HK-2 (cell line): ENCODE measurements around the gene GKN2.
"Not testable (repeated sequence)": the region's sequence is repeated elsewhere in the genome, so short reads cannot be mapped to it uniquely, and the experiment has no call there.

Experiments used
- DNase-seq: peaks from one replicate; pipeline ENCODE4 v3.0.0-alpha.2; 2018; ENCODE audit not compliant: unreplicated experiment

GKN2 gene

DNA sequence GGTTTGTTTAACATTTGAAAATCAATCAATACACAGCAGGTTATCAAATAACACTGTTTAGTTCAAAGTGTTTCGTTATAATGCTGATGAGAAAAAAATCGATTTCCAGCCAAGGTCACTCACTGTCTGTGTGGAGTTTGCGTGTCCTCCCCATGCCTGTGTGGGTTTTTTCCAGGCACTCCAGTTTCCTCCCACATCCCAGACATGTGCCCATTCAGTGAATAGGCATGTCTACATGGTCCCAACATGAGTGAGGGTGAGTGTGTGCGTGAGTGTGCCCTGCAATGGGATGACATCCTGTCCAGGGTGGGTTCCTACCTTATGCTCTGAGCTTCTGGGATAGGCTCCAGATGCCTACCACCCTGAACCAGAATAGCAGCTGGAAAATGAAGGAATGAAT lies 8.7 kb upstream of the GKN2 start:
- DNase-seq: no peak

DNA sequence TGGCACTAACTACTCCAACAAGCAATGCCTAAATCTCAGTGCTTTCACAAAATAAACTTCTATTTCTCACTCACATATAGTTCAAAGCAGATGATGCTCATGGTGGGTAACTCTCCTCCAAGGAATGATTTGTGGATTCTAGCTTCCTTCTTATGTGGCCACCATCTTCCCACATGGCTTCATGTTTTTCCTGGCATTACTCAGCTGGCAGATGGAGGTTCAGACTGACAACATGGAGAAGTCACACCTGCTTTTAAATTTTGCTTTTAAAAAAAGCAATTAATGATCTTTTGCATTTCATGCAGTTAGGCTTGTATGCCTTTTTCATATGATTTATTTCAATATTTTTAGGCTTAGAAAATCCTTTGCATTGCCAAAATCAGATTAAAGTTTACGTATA lies 6.3 kb upstream of the GKN2 start:
- DNase-seq: no peak

DNA sequence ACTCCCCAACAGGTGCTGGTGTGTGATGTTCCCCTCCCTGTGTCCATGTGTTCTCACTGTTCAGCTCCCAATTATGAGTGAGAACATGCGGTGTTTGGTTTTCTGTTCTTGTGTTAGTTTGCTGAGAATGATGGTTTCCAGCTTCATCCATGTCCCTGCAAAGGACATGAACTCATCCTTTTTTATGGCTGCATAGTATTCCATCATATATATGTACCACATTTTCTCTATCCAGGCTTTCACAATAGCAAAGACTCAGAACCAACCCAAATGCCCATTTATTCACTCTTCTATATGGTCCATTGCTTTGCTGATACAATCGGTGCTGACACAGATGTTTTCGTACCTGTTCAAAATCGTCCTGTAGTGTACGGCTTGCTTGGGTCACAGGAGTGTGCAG lies 2.7 kb upstream of the GKN2 start:
- not testable (repeated sequence) for DNase-seq

DNA sequence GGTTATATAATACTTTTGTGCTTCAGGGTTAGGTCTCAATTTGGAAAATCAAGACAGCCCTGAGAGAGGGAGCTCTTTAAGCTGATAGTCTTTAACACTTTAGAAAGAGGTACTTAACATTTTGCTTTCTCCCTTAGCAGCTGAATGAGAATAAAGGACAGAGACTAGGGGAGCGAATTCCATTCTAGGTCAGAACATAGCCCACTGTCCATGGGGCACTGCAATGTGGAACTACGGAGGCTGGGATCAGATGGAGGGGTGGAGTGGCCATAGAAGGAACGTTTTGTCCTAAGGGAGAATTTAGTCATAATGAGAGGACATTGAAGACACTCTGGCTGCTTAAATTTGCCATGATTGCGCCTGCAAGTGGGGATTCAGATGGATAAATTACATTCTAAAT lies 794 bp downstream of the GKN2 start:
- DNase-seq: no peak

DNA sequence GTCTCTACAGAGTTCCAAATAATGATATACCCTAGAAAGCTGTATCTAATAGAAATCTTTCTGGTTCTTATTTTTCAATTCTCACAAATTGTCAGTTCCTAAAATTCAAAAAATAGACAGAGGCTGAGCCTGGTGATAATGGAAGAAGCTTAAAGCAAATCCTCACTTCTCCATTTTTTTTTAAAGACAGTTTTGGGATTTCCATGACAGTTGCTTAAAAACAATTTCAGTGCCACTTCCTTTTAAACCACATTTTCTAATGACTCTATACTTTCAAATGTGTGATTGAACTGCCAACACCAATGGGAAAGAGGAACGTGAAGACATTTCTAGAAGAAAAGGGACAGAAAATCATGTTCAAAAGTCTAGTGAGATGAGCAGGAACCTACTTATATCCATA lies 4.0 kb downstream of the GKN2 start:
- no peak for DNase-seq

DNA sequence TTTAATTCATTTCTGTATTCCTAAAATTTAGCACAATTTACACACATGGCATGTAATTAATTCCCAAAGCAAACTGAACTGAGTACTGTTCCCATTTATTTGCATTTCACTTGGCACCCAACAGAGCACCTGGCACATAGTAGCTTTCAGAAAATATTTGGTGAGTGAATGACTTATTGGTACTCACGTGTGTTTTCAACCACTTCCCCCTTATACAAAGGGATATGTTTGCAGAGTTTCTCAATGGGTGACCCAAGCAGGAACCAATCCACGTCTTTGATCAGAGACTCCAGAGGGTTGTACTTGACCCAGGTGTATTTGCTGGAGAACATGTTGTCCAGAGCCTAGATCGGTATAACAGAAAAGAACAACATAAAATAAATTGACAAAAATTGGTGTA lies 6.6 kb downstream of the GKN2 start:
- DNase-seq: no peak

DNA sequence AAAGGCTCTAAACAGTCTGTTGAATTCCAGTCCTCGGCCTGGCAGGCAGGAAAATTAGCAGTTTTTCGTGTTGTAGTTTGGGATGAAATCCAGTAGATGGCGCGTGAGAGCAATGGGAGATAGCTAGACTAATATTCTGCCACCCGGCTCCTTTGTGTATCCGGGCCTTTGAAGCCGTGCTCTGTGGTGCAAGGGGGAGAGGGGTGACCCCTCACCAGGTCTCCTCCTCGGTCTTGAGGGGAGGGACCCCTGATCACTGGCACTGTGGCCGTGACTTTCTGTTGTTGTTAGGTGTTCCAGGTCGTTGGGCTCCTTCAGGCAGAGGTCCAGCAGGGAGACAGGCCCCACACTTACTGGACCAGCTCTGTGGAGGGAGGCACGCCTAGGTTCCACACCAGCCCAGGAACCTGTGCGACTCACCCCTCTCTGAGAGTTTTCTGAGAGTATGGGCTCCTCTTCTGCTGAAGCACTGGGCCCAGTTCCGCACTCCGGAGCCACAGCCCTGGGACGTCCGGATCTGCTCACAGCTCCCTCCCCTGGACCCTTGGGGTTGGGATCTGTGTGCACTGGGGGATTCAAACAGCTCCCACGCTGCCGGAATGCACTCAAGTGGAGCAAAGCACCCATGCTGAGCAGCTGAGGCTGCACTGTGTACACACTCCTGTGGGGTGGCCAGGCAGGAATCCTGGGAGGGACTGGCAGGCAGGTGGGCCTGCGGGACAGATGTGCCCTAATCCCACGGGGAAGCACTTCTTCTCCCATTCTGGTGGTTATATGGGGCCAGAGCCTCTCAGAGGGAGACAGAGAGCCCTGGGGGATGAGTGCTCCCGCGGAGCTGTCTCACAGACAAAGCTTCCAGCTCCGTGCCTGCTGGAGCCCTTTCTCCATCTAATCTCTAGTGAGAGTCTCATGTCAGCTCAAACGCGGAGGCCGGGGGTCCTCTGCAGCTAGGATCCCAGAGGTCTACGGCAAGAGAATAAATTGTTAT lies 8.8 kb downstream of the GKN2 start:
- peak; percentile 77 for DNase-seq

DNA sequence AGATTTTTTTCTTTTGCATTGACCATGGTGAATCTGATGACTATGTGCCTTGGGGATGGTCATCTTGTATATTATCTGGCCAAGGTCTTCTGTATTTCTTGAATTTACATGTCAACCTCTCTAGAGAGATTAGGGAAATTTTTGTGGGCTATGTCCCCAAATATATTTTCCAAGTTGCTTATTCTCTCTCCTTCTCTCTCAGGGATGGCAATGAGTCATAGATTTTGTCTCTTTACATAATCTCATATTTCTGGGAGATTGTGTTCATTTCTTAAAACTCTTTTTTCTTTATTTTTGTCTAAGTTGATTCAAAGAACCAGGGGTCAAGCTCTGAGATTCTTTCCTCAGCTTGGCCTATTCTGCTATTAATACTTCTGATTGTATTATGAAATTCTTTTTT lies 9.9 kb downstream of the GKN2 start:
- DNase-seq: no peak

DNA sequence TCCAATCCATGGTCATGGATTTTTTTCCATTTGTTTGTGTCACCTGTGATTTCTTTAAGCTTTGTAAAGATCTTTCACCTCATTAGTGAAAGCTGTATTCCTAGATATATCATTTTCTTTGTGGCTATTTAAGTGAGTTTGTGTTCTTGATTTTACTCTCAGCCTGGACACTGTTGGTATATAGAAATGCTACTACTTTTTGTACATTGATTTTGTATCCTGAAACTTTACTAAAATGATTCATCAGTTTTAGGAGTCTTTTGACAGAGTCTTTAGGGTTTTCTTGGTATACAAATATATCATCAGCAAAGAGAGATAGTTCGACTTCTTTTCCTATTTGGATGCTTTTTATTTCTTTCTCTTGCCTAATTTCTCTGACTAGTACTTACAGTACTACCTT lies 12.3 kb downstream of the GKN2 start:
- no peak for DNase-seq

DNA sequence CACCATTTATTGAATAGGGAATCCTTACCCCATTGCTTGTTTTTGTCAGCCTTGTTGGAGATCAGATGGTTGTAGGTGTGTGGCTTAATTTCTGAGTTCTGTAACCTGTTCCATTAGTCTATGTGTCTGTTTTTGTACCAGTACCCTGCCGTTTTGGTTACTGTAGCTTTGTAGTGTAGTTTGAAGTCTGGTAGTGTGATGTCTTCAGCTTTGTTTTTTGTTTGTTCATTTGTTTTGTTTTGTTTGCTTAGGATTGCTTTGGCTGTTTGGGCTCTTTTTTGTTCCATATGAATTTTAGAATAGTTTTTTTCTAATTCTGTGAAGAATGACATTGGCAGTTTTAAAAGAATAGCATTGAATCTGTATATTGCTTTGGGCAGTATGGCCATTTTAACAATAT lies 12.7 kb downstream of the GKN2 start:
- no peak for DNase-seq

DNA sequence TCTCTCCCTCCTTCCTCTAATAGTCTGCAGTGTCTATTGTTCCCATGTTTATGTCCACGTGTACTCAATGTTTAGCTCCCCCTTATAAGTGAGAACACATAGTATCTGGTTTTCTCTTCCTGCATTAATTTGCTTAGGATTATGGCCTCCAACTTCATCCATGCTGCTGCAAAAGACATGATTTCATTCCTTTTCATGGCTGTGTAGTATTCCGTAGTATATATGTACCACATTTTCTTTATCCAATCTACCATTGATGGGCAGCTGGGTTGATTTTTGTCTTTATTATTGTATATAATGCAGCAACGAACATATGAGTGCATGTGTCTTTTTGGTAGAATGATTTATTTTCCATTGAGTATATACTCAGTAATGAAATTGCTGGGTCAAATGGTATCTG lies 13.8 kb downstream of the GKN2 start:
- no peak for DNase-seq

DNA sequence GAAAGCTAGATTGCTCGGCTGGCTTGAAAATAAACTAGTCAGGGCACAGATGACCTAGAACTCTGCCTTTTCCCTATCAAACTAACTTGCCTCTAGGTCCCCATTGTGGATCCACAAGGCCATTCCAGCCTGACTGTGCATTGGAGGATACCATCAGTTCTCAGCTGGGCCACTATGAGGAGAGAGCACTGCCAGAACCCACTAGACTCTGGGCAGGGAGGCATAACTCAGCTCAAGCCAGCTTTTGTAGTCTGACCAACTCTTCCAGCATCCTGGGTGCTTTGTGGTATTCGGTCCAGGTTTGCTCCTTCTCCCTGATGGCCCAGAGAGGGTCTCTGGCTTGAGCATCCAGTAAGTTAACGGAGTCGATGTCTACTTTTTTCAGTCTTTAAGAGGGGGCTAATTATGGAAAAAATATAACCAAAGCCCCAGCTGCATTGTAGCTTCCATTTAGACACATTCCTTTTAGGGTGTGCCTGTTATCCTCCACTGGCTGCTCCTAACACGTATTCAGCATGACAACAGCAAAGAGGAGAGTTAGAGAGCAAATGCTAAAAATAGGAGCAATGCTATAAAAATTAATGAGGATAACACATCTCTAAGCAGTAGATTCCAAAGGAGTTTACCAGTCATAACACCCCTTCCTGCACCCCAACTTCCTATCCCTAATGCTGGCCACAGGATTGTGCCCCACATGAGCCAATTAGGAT lies 15.2 kb downstream of the GKN2 start:
- no peak for DNase-seq

DNA sequence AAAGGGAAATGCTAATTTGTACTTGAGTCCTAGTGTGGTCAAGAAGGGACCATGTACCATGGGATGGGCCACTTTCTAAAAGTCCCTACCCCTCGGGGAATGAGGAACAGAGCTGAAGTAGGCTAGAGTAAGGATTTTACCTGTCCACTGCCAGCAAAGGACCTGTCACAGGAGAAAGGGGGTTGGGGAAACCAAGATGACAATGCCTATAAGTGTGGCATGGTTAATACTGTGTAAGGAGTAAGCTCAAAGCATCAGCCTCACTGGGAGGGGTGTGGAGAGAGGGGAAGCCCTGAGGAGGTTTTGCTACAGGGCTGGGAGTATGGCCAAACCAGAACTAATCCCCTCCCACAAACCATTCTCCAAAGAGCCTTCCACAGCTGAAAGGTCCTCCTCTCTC lies 15.8 kb downstream of the GKN2 start:
- no peak for DNase-seq

DNA sequence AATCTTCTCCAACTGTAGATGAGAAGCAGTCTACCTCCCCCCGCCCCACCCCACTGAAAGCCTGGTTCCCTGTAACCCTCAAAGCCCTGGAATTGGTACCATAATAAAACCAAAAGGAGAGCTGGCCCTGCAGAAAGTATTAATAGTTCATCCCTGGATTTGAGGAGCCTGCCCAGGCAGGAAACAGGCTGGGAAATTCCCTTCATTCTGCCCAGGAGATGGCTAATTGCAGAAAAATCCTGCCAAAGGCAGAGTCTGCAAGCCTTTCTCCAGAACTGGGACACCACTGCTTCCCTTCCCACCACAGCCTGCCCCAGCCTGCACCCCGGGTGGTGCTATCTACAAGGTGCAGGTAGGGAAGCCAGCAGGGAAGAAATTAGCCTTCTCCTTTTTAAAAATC lies 16.3 kb downstream of the GKN2 start:
- peak; percentile 47 for DNase-seq

DNA sequence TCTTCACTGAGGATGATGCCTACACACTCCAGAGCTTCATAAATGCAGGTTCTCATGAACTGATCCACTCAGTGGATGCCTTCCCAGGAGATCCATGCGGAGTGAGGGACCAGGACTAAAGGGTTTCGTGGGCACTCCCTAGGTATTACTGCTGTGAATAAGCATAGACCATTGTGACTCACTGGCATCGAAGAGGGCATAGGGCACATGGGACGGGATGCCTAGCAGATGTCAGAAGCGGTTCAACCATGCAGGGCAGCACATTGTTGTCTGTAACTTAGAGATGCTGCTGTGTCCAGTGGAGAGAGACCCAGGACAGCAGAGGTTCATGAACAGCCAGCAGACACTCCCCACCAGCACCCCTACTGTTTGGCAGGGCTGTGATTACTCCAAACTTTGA lies 17.2 kb downstream of the GKN2 start:
- DNase-seq: no peak

DNA sequence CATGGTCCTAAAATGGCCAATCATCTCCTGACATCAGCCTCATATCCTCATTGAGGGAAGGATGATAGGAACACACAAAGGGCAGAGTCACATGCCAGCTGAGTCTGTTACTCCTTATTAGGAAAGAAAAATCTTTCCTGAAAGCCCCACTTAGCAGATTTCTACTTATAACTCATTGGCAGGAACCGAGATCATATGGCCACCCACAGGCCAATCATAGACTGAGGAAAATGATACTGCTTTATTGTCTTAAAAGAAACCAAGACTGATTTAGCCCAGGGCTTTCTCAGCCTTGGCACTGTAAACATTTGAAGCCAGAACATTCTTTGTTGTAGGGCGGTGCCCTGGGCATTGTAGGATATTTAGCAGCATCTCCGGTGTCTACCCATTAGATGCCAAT lies 18.7 kb downstream of the GKN2 start:
- DNase-seq: no peak

DNA sequence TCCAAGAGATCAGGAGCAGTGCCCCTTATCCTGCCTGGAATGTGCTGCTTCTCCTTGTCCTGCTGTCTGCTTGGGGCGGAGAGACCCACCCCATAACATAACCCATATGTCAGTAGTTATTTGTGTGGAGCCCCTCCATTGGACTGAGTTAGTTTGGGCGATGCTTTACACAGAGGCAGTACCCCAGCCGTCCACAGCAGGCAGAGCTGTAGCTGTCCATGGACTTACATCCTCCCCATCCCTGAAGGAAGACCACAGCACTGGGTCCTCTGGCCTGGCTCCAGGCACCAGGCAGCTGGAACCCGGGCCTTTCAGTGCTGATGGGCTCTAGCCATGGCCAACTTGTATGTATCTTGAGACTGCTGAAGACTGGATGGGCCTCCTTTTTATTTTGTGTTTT lies 20.3 kb downstream of the GKN2 start:
- no peak for DNase-seq

DNA sequence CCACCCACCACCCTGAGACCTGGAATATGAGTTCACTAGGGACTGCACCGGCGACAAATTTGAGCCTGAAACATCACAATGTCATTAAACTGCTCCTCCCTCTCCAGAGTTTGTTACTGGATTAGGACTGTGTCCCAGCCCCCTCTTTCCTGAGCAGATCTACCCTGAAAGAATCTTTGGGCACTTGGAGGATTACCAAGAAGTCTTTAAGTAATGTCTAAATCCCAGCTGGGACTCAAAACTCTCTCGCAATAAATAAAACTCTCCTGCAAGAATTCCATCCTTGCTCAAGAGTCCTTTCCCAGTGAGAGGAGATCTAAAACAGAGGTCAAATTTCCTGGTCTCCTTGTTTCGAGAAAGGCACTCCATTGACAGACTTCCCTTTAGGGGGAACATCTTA lies 20.9 kb downstream of the GKN2 start:
- no peak for DNase-seq

DNA sequence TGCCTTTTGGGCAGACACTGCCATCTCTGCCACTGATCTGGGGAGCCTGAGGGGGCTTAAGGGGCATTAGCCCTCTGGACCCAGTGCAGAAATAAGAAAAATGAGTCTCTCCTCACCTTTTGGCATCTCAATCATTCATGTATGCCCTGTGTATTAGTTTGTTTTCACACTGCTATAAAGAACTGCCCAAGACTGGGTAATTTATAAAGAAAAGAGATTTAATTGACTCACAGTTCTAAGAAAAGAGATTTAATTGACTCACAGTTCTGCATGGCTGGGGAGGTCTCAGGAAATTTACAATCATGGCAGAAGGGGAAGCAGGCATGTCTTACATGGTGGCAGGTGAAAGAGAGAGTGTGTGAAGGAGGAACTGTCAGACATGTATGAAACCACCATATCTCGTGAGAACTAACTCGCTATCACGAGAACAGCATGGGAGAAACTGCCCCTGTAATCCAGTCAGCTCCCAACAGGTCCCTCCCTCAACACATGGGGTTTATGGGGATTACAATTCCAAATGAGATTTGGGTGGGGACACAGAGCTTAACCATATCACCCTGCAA lies 21.5 kb downstream of the GKN2 start:
- no peak for DNase-seq

DNA sequence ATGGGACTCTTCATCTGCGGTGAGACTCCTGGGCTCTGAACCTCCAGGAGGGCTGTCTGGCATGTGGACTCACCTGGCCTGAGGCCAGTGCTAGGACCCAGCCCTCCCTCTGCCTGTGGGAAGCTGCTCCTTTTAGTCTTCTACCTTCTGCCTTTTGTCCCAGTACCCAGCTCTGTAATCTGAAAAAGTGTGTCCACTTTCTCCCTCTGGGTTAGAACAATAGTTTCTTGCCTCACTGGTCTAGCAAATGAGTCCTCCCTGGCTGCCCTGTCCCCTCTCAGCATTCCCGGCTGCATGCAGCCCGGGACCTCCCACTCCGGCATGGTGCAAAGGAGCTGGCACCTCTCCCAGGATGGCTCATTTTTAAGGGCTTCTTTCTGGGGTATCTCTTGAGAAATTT lies 25.9 kb downstream of the GKN2 start:
- DNase-seq: no peak

DNA sequence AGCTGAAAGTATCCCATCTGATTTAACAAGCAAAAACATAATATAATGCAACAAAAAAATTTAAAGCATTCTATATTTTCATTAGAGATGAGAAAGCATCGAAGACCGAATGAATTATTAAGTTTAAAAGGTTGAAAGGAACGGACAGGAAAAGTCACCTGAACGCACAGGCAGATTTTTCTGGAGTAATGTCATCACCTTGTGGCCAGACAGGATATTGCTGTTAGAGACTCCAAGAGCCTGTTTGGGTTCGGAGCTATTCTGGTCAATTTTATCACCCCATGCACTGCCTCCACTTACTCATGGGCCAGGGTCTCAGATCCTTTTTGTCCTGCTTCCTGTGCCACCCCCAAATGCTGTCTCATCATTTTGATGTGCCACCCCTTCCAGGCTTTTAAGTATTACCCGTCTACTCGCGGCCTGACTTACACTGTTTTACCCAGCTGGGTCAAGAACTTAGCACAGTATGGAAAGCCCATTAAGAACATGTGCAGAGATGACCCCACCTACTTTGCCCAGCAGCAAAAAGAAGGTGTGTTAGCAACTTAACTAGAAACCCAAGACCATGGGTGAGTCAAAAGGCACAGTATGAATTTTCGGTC lies 27.3 kb downstream of the GKN2 start:
- DNase-seq: no peak

DNA sequence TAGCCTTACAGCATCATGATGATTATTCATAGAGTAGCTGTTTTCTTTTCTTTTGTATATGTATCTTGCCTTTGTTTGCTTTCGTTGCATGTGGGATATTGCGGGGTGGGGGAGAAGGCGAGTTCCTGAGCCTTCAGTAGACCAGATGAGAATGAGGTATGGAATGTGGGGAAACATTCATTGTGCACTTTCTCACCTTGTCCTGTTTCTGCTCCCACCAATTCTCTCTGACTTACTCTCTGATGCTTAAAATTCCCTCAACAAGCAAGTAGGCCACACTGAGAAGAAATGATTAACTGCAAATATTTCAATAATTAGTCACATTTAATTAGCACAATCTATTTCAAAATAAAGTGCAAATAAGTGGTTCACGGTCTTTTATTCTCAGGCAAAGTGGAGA lies 31.0 kb downstream of the GKN2 start:
- no peak for DNase-seq
